ENCODE measurements around the gene HNRNPD. TPM values are rescaled to one million over a fixed set of nuclear protein-coding genes. Genes with fewer than 3 reads are reported as not detected.
"Not testable (repeated sequence)": the region's sequence is repeated elsewhere in the genome, so short reads cannot be mapped to it uniquely, and the experiment has no call there.

The HNRNPD gene
- total RNA-seq, 1 donor from 2014 or later, result 28.4 TPM

GRCh38 chr4:82372517-82373485 is 990 bp downstream of the HNRNPD start:
- DNase-seq (ENCODE audit: low read depth), result peak; percentile 46

DNA sequence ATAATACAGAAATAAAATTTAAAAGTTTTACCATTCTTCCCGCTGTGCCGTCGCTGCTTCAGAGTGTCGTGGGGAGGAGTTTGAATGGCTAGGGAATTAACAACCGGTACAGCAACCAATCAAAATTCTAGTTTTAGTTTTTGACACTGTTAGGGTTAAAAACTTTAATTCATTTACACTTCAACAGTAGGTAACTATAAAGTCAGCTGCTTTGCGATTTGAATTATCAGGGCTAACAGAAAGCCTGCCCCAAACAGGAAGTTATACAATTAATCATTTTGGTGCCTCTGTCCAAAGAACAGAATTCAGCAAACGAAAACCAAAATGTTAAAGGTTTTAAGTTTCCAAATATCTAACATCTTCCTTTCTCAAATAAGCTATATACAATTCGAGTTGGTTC is 2.3 kb downstream of the HNRNPD start:
- no peak for DNase-seq (ENCODE audit: low read depth)

GRCh38 chr4:82367438-82368097 is 6.2 kb downstream of the HNRNPD start:
- DNase-seq (ENCODE audit: low read depth), result no peak

- not testable (repeated sequence) for DNase-seq (ENCODE audit: low read depth)
Measured at GRCh38 chr4:82366431-82366830, 7.4 kb downstream of the HNRNPD start.

DNA sequence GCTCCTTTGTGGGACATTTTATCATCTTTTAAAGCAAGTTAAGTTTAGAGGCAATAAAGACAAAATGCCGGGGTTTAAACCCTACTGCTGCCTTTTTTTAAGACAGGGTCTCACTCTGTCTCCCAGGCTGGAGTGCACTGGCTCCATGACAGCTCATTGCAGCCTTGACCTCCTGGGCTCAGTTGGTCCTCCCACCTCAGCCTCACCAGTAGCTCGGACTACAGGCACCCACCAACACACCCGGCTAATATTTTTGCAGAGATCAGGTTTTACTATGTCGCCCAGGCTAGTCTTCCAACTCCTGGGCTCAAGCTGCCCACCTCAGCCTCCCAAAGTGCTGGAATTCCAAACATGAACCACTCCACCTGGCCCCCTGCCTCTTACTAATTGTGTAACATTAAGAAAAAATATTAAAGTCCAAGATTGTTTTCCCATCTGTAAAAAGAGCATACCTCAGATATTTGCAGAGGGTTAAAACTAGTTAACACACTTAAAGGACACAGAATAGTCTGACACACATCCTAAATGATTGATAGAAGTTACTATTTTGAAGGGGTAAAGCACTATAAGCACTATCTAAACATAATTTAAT is 9.8 kb downstream of the HNRNPD start:
- DNase-seq (ENCODE audit: low read depth), result no peak

- DNase-seq (ENCODE audit: low read depth), result no peak
Measured at GRCh38 chr4:82362565-82362964, 11.2 kb downstream of the HNRNPD start.

- DNase-seq (ENCODE audit: low read depth), result peak; percentile 48
Measured at GRCh38 chr4:82360298-82361177, 13.3 kb downstream of the HNRNPD start.

GRCh38 chr4:82358847-82359246 is 14.9 kb downstream of the HNRNPD start:
- no peak for DNase-seq (ENCODE audit: low read depth)

GRCh38 chr4:82357640-82358039 is 16.2 kb downstream of the HNRNPD start:
- DNase-seq (ENCODE audit: low read depth), result no peak

DNA sequence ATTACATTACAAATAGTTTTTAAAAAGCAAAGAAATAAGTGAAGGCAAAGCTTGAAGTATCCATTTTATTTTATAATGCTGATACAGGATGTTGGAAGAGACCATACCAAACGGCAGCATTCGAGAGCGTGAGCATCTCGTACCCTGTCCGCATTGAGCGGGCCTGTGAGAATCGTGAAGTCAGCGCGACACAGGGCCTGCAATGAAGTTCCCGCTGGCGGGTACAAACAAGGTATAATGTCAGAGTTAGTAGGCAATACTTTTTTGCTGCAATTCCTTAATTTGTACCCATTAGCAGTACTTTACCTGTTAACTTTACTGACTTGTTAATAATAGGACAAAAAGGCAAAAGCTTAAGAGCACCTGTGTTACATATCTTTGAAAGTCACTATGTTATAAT is 19.0 kb downstream of the HNRNPD start:
- DNase-seq (ENCODE audit: low read depth), result no peak

DNA sequence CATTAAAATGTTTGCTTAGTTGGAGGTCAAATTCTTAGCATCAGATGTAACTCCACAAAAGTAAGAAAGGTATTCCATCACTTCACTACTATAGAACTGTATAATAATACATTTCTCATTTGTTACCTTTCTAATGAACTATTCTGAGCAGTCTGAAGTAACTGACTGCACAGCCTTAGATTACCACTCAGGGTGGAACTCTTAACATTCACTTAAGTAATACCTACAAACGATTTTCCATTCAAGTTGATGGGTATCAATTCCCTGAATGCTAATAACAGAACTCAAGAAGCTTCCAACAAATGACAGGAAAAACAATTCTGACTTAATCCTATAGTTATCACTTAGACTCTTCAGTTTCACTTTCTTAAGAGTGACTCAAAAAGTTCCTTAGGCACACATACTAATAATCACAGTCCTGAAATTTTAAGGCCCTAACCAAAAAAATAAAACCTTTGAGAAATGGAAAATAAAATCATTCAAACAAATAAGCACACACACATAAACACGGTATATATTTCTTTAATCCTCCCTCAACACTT is 20.9 kb downstream of the HNRNPD start:
- DNase-seq (ENCODE audit: low read depth), result no peak

DNA sequence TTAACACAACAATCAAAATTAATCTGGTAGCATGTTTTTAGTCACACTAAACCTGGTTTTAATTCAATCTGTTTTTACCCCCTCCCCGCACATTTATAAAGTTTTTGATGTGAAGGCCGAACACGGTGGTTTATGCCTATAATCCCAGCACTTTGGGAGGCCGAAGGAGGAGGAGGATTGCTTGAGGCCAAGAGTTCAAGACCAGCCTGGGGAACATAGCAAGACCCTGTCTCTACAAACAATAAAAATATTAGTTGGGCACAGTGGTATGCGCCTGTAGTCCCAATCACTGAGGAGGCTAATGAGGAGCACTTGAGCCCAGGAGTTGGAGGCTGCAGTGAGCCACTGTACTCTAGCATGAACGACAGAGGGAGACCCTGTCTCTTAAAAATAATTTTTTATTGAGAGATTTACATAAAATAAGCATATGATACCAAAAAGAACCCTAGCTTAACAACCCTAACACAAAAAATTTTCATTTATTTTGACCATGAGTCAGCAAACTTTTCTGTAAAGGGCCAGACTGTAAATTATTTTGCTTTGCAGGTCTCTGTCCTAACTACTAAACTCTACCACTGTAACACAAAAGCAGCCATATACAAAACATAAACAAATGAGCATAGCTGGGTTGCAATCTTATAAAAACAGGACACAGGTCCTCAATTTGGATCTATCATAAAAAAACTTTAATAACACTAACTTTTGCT is 21.5 kb downstream of the HNRNPD start:
- DNase-seq (ENCODE audit: low read depth), result no peak

GRCh38 chr4:82346126-82346525 is 27.7 kb downstream of the HNRNPD start:
- DNase-seq (ENCODE audit: low read depth), result no peak

GRCh38 chr4:82335043-82335442 is 38.7 kb downstream of the HNRNPD start:
- DNase-seq (ENCODE audit: low read depth), result no peak

DNA sequence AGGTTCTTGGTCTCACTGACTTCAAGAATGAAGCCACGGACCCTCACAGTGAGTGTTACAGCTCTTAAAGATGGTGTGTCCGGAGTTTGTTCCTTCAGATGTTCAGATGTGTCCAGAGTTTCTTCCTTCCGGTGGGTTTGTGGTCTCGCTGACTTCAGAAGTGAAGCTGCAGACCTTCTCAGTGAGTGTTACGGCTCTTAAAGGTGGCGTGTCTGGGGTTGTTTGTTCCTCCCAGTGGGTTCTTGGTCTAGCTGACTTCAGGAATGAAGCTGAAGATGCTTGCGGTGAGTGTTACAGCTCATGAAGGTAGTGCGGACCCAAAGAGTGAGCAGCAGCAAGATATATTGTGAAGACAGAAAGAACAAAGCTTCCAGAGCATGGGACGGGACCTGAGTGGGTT is 40.1 kb downstream of the HNRNPD start:
- not testable (repeated sequence) for DNase-seq (ENCODE audit: low read depth)

GRCh38 chr4:82331814-82332213 is 42.0 kb downstream of the HNRNPD start:
- no peak for DNase-seq (ENCODE audit: low read depth)

DNA sequence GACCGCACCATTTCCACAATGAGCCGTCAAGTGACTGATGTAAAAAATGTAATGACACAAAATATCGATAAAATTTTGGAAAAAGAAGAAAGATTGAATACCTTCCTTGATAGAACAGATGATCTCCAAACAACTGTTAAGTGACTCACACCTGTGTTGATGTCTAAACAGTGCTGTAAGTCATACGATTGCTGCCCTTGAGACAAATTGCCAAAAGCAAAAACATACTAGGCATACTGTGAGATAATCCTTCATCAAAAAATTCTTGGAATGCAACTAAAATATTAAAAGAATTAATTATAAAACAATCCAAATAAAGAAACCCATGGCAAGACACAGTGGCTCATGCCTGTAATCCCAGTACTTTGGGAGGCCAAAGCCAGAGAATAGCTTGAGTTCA is 53.4 kb downstream of the HNRNPD start:
- no peak for DNase-seq (ENCODE audit: low read depth)

DNA sequence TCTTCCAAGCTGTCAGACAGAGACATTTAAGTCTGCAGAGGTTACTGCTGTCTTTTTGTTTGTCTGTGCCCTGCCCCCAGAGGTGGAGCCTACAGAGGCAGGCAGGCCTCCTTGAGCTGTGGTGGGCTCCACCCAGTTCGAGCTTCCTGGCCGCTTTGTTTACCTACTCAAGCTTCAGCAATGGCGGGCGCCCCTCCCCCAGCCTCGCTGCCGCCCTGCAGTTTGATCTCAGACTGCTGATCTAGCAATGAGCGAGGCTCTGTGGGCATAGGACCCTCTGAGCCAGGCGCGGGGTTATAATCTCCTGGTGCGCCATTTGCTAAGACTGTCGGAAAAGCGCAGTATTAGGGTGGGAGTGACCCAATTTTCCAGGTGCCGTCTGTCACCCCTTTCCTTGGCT is 70.7 kb downstream of the HNRNPD start:
- not testable (repeated sequence) for DNase-seq (ENCODE audit: low read depth)

Measured in myocyte (in vitro differentiated cells).